GM19035 (cell line): ENCODE data around the gene ADGRB2.

ENCODE experiments used
- ATAC-seq: cut with Tn5 transposase; IDR thresholded peaks from one replicate; pipeline ENCODE4 v1.9.1; 2021; ENCODE audit not compliant: unreplicated experiment

ADGRB2 gene

GRCh38 chr1:31685795-31686194 lies 78.3 kb downstream of the ADGRB2 start:
- ATAC-seq = no peak

DNA sequence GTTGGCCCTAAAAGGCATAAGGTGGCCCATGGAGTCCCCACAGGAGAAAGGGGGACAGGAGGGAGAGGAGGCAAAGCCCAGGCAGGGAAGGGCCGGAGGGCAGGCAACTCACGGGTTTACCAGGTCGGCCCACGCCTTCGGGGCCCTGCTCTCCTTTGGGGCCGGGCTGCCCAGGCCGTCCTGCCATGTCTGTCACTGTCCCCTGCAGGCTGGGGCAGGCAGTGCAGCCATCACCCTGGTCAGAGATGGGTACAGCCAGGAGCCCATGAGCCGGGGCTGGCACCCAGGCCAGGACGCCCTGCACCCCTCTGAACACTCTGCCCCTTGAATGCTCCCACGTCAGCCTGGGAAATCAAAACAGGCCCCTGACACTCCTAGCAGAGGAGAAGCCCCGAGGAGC lies 80.1 kb downstream of the ADGRB2 start:
- ATAC-seq = no peak

- ATAC-seq = no peak
Observed at GRCh38 chr1:31681415-31681814, 82.7 kb downstream of the ADGRB2 start.

- ATAC-seq = no peak
Observed at GRCh38 chr1:31679676-31680230, 84.4 kb downstream of the ADGRB2 start.

- no peak for ATAC-seq
Observed at GRCh38 chr1:31679091-31679490, 85.0 kb downstream of the ADGRB2 start.

- no peak for ATAC-seq
Observed at GRCh38 chr1:31678681-31679080, 85.5 kb downstream of the ADGRB2 start.

DNA sequence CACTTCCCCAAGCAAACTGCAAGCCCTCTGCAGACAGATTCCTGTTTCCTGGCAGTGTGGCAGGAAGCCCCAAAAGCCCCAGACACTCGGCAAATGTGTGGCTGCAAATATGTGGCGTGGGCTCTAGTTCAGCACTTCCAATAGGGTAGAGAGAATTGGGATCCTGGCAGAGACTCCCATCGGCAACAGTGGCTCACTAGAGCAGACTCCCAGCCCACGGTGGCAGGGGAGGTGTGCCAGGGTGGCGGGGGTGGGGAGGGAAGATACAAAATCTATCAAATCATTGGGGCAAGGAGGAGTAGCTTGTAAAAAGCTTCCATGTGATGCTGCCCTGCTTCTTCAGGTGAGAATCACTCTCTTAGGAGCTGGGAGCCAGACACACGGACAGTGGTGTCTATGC lies 86.2 kb downstream of the ADGRB2 start:
- no peak for ATAC-seq

DNA sequence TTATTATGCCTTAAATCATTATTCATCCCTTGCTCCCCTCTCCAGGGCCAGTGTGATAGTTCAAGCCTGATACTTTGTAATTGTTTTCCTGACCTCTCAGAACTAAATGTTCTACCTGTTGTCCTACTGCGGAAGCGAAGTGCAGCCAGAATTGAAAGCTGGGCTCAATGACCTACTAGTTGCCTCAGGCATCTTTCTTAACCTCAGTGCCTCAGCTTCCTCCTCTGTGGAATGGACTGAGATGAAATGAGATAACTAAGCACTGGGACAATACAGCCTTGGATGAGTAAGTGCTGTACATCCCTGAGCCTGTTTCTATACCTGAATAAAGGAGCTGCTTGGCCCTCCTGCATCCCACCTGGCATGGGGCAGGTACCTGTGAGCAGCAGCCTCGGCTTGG lies 86.7 kb downstream of the ADGRB2 start:
- no peak for ATAC-seq
